Tibial nerve (tissue), 4 donors: Measurements from ENCODE around the gene POLR3GL.

Experiments used
- EP300 ChIP-seq, 2 donors: sonication (generic); formaldehyde crosslinking; IDR thresholded peaks; one replicate each; pipeline ENCODE4 v1.6.1; 2017; ENCODE audit warnings: antibody characterized with exemption in 2 of 2, mild to moderate bottlenecking in 1 of 2
- TF ChIP-seq, protein P1 (sequence below), 5 experiments: fragments of 200-600 bp in 3 of 5; fragments of 450-650 bp in 2 of 5; sonication (generic) in 3 of 5; IDR thresholded peaks; one replicate each; pipeline ENCODE4 v1.5.1; 2016 to 2019; ENCODE audit warnings: antibody characterized with exemption in 5 of 5, mild to moderate bottlenecking in 3 of 5, moderate library complexity in 2 of 5

DNA sequence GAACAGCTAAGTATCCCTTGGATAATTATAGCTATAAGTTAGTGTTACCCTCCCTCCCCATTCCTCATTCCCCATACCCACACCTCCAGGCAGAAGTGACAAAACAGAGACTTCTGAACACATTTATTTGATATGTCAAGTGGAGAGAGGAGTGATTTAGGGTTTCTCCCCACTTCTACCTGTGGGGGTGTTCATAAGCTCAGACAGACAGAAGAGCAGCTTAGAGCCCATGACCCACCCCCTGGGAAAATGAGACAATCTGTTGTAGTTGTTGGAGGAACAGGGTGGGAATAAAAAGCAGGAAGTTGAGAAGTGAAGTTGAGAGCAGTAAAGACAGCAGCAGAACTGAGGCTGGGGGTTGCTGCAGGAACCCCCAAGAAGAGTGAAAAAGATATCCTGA, 5.2 kb upstream of the POLR3GL start:
- no peak for TF ChIP-seq EP300 (IDR thresholded peaks at IDR 0.05)
- TF ChIP-seq, protein P1, sequence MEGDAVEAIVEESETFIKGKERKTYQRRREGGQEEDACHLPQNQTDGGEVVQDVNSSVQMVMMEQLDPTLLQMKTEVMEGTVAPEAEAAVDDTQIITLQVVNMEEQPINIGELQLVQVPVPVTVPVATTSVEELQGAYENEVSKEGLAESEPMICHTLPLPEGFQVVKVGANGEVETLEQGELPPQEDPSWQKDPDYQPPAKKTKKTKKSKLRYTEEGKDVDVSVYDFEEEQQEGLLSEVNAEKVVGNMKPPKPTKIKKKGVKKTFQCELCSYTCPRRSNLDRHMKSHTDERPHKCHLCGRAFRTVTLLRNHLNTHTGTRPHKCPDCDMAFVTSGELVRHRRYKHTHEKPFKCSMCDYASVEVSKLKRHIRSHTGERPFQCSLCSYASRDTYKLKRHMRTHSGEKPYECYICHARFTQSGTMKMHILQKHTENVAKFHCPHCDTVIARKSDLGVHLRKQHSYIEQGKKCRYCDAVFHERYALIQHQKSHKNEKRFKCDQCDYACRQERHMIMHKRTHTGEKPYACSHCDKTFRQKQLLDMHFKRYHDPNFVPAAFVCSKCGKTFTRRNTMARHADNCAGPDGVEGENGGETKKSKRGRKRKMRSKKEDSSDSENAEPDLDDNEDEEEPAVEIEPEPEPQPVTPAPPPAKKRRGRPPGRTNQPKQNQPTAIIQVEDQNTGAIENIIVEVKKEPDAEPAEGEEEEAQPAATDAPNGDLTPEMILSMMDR (IDR thresholded peaks at IDR 0.05) = no peak
